Measurements from ENCODE around the gene HYAL2.

HYAL2 gene

DNA sequence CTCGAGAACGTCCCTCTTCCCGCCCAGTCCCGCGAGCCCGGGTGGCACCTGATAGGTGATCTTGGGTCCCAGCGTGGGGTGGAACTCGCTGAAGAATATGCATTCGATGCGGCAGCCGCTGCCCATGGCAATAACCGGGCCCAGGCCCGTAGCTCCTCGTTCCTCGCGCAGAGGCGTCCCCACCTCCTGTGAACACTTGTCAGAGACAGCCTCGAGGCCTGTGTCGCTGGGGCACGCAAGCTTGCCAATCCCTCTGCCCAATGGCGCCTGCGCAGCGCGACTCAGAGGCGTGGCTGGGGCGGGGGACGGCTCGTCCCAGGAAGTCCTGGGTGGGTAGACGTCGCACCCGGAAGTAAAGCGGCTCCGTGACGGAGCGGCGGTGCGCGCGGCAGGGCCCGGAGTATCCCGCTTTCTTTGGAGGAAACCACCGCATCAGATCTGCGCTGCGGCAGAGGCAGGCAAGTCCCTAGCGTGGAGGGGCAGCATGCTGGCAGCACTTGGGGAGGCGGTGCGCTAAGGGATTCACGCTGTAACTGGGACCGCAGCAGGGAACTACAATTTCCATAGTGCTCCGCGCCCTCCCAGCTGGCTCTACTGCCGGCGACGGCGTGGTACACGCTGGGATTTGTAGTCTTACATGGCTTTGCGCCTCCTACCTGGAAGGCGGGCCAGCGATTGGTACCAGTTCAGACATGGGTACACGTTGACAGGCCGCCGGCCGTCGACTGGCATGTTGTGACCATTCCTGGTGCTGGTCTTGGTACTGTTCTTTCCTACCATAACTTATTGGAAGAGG, 28.2 kb upstream of the HYAL2 start, which contains the start of the genes CYB561D2 and NPRL2:
Gene CYB561D2, plus strand, starts transcription at position 336 of the 796 bp plus-strand sequence. CDS start 572 bp downstream, outside the sequence.
Gene NPRL2, minus strand, starts transcription at position 249 of the 796 bp plus-strand sequence. Its CDS starts 123 bp downstream, at position 126.
- in situ Hi-C loops (cut with MboI; ENCODE audit: low sequenced_read_pairs) = no loop called here

DNA sequence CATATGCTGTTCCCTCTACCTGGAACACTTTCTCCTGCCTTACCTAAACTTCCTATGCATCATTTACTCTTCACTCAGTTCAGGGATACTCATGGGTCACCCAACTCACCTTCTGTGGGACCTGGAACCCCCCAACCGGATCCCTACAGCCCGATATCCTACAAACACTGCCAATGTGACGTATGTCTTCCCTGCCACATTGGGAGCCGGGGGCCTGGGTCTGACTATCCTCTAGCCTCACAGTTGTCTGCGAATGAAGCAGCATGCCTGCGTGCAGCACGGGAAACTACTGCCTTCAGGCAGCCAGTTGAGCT, 27.6 kb upstream of the HYAL2 start:
- in situ Hi-C loops (cut with MboI; ENCODE audit: low sequenced_read_pairs) = no loop called here

DNA sequence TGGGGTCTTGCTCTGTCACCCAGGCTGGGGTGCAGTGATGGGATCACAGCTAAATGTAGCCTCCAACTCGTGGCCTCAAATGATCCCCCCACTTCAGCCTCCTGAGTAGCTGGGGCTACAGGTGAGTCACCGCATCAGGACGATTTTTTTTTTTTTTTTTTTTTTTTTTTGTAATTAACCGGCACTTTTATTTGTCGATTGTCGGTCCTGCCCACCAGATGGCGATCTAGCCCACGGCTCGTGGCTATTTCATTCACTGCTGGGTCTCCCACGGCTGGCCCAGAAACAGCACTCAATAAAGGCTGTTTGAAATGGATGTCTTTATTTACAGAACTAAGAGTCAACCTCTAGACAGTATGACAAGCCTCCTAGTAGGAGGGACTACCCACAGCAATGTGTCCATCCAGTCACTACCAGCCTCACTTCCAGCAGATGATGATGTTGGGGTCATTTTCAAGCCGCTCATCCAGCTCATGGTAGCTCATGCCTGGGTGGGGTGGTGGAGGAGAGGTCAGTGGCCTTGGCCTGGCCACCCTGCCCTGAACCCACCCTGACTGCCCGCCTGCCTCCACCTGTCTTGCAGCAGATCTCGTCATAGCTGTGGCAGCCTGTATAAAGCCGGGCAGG, 24.8 kb upstream of the HYAL2 start:
- in situ Hi-C loops (cut with MboI; ENCODE audit: low sequenced_read_pairs) = no loop called here

DNA sequence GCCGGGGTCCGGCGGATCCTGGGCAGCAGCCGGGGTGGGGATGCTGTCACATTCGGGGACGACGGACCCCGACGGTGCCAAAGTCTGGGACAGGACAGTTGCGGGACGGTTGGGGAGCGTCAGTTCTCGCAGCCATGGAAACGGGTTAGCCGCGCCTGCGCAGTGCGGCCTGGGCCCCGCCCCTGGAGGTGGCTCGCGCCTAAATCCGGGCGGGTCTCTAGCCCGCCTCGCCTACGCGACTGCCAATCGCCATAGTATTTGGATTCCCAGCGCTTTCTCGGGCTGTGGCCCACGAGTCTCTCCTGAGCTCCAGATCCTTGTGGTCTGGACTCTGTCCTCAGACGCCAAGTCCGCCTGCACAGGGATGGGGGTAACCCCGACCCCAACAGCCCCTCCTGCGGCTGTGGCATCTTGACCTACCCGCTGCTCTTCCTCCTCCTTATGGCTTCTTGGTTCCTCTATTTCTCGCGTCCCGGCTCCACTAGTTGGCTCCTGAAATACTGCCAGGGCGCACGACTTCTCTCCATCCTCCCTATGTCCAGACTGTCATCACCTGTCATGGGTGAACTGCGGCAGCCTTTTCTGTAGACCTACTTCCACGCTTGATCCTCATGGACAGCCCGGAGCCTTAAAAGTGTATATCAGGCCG, 23.2 kb upstream of the HYAL2 start, which contains the start of gene ZMYND10:
Gene ZMYND10, minus strand, starts transcription at position 147 of the 649 bp plus-strand sequence. CDS start 153 bp downstream, outside the sequence.
- in situ Hi-C loops (cut with MboI; ENCODE audit: low sequenced_read_pairs) = no loop called here

DNA sequence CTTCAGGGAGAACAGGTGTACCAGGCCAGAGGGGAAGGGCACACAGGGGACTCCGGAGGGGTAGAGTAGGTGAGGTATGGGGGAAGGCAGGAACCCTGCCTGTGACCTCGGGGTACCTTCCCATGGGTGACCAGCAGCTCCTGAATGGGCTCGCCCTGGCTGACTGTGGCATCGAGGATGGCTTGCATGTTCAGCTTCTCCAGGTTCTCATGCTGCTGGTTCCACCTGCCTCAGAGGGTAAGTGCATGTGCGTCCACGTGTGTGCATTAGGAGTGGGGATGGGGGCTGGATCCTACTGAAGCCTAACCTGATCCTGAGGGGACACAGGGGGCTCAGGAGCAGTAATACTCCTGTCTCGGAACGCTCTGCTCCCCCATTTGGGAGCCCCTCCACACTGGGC, 22.5 kb upstream of the HYAL2 start:
- in situ Hi-C loops (cut with MboI; ENCODE audit: low sequenced_read_pairs) = no loop called here

DNA sequence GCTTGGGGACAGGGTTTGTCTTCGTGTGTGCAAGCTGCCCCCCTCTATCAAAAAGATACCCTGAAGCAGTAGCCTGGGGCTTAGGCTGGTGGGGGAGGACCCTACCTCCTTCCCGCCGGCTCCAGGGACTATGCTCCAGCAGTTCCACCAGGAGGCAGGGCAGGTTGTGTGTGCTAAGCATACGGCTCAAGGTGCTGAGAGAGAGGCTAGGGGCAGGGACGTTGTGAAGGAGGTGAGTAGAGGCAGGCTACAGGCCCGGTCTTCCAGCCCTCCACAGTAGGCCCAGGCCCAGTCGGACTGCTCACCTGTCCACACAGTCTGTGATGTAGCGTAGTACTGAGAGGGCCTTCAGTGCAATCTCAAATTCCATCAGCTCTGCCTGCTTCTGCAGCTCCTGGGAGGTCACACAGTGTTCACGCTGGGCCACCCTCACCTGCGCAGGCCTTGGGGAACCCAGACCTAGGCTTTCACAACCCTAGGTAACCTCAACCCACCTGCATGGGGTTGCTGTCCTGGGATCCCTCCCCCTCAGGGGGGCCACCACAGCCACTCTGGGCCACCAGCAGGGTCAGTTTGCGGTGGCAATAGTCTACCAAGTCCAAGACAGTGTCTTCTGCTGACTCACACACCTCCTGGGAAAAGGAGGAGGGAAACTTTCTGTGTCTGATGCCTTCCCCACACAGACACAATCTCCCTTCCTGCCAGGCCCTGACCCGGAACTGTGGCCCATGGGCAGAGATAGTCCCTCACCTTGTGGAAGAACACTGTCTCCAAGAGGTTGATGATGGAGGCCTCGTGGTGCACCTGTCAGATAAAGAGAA, 20.5 kb upstream of the HYAL2 start:
- in situ Hi-C loops (cut with MboI; ENCODE audit: low sequenced_read_pairs) = no loop called here

DNA sequence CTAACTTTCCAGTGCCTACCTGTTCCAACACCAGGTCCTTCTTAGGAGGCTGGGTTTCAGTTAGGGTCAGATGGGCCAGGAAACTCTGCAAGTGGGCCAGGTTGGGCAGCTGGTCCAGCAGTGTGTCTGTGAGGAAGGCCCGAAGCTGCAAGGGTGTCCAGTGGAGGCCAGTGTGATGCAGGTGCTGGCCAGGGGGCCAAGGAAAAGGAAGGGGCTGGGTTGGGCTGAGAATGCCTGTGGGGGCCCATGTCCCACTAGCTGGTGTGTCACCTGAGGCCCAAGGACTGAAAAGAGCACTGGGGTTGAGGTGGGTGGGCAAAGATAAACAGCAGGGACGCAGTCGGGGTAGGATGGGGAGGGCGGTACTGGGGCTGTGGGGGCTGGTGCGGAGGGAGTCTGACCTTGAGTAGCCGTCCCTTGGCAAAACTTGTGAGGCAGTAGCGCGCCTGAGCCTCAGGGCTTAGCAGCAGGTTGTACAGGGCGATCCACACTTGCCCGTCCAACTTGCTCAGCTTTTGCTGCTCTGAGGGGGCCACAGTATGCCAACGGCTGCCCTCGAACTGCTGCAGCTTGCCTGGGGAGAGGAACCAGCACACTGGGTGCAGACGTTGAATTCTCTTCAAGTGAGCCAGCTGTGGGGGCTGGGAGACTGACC, 19.6 kb upstream of the HYAL2 start:
- in situ Hi-C loops (cut with MboI; ENCODE audit: low sequenced_read_pairs) = no loop called here

DNA sequence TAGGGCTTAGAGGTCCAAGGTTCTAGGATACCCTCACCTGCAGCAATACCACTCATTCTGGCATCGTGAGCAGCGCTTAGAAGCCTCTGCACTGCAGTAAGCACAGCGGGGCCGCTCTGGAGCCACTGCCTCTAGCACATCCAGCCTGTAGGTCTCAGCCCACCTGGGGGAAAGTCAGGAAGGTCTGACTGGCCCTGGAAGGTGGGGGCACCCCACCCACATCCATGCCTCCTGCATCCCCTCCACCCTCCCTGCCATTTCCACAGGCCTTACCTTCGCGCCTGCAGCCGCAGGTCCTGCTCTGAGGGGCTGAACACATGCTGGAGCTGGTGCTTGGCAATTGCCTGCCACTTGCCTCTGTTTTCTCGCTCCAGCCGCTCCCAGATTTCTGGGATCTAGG, 19.0 kb upstream of the HYAL2 start:
- in situ Hi-C loops (cut with MboI; ENCODE audit: low sequenced_read_pairs) = no loop called here

DNA sequence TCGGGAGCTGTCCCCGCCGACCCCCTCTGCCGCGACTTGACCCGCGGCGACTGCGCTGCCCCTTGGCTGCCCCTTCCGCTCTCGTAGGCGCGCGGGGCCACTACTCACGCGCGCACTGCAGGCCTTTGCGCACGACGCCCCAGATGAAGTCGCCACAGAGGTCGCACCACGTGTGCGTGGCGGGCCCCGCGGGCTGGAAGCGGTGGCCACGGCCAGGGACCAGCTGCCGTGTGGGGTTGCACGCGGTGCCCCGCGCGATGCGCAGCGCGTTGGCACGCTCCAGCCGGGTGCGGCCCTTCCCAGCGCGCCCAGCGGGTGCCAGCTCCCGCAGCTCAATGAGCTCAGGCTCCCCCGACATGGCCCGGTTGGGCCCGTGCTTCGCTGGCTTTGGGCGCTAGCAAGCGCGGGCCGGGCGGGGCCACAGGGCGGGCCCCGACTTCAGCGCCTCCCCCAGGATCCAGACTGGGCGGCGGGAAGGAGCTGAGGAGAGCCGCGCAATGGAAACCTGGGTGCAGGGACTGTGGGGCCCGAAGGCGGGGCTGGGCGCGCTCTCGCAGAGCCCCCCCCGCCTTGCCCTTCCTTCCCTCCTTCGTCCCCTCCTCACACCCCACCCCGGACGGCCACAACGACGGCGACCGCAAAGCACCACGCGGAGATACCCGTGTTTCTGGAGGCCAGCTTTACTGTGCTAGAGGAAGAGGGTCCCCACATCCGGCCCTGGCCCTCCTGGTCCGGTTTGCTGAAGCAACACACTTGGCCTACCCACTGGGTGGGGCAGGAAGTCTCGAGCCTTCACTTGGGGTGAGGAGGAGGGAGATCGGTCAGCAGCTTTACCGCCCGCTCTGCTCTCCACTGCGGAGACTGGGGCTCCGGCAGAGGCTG, 18.1 kb upstream of the HYAL2 start, which contains the start of gene RASSF1:
Gene RASSF1, minus strand, starts transcription at position 389 of the 882 bp plus-strand sequence. Its CDS starts 31 bp downstream, at position 358.
- in situ Hi-C loops (cut with MboI; ENCODE audit: low sequenced_read_pairs) = no loop called here

DNA sequence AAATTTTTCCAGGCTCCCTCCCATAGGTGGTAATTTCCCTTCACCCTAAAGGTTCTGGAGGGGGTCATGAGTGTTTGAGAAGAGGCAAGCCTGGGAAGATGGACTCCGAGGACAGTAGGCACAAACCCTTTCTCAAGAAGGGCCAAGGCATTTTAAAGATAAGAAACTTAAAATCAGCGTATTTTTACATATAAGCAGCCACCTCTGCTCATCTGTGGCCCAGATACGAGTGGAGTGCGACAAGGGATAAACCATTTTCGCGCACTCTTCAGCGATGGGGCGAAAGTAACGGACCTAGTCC, 17.6 kb upstream of the HYAL2 start:
- in situ Hi-C loops (cut with MboI; ENCODE audit: low sequenced_read_pairs) = no loop called here

DNA sequence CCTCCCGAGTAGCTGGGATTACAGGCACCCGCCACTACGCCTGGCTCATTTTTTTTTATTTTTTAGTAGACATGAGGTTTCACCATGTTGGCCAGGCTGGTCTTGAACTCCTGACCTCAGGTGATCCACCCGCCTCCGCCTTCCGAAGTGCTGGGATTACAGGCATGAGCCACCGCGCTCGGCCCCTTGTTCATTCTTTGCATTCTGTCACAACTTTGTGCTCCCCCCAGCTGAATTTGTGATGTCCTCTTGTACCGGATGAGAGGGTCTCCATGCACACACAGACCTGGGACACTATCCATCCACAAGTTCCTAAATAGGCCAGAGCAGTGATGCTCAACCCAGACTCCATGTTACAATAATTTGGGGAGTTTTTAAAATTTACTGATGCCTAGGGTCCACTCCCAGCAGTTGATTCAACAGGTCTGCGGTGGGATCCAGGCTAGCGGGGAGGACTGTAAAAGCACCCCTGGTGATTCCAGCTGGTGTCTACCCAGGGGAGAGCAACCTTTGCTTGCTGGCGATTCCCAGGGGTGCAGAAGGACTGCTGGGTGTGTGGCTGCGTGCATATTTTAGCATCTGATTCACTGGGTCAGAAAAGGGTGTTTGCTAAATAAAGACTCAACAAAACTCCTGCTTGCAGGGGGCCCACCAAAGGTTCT, 17.1 kb upstream of the HYAL2 start:
- in situ Hi-C loops (cut with MboI; ENCODE audit: low sequenced_read_pairs) = no loop called here

DNA sequence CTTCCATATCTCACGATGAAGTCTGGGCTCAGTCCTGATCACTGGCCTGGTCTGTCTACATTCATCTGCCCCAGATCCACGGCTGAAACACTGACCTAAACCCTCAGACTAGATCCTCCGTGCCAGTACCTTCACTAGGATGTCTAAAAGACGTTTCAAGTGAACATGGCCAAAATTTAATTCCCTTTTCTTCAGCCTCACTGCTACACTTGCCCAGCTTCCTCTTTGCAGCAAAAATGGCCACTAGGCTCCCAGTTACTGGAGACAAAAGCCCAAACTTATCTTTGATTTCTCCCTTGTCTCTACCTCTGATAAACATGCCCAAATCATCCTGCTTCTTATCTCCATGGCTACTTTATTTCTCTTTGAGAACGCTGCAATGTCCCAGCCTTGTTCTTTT, 16.4 kb upstream of the HYAL2 start:
- in situ Hi-C loops (cut with MboI; ENCODE audit: low sequenced_read_pairs) = no loop called here

DNA sequence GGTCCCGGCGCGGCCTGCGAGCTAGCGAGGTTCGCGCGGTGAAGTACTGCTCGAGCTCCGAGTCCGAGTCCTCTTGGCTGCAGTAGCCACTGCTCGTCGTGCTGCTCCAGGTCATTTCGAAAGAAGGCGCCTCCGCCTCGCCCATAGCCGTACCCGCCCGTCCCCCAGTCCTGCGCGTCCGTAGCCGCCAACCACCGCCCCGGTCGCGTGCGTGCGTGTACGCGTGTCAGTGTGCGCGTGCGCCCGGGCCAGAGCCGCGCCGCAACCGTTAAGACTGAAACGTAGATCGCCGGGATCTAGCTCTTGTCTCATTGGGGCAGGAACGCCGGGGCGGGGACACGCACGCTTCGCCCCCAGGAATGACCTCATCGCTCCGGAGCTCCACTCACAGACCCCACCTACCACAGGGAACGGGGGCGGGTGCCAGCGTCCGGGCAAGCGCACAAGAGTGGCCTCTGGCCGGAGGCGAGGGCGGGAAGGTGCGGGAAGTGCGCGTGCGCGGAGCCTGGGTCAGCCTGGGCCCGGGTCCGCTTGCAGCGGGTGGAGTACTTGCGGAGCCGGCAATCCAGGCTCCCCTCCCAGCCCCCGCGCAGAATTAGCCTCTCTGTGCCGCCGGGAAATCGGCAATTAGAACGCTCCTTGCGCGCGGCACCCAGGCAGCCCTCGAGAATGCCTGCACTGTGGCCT, 14.8 kb upstream of the HYAL2 start:
- in situ Hi-C loops (cut with MboI; ENCODE audit: low sequenced_read_pairs) = no loop called here

DNA sequence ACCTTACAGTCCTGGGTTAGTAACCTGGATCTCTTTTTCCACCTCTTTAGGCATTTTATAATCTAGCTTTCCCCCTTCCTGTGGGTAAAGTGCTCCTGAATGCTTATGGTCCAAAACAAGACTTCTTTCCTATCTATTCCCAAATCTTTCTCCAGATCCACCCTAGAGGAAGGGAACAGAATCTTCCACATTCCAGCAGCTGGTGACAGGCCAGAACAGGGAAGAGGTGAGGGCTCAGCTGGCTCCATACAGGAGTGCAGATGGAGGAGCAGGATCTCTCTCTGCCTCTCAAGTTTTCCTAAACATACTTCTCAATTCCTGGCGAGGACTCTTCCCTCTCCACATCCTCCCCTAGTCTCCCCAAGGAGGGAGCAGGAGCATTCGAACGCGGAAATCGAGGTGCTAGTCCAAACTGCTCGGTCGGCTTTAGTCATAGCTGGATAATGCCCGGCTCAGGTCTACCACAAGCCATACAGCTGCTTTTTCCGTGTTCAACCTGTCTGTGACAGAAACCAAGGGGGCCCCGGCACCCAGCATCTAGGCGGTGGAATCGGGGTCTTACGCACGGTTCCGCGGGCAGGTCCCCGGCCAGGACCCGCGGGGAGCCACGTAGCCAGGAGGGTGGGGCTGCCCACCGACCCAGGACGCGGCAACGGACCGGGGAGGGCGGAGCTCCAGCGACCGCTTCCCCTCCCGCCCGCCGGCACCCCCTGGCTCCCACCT, 14.1 kb upstream of the HYAL2 start:
- in situ Hi-C loops (cut with MboI; ENCODE audit: low sequenced_read_pairs) = no loop called here

DNA sequence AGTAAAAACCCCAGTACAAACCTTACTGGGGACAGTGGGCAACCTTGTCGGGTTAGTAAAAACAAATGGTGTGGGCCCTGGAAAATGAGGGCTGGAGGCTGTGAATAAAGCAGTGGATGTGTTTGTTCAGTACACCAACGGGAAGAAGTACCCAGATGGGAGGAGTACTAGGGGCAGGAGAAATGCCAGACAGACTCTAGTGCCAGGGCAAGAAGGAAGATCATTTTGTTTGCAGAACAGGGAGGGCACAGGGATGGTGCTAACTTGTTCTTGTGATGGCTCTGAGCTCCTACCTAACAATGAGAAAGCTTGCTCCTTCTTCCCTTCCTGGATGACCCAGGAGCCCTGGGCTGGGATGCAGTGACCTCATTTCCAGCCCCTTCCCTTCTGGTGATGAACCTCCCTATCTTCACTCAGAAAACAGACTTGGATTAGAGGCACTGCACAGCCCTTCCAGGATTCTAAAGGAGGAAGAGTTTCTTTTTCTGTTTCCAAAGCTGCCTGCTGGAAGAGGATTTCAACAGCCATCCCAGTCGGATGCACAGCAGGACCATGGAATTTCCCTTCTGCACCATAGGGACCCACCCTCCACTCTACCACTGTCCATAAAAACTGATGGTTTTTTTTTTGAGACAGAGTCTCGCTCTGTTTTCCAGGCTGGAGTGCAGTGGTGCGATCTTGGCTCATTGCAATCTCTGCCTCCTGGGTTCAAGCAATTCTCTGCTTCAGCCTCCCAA, 12.0 kb upstream of the HYAL2 start:
- in situ Hi-C loops (cut with MboI; ENCODE audit: low sequenced_read_pairs) = no loop called here

DNA sequence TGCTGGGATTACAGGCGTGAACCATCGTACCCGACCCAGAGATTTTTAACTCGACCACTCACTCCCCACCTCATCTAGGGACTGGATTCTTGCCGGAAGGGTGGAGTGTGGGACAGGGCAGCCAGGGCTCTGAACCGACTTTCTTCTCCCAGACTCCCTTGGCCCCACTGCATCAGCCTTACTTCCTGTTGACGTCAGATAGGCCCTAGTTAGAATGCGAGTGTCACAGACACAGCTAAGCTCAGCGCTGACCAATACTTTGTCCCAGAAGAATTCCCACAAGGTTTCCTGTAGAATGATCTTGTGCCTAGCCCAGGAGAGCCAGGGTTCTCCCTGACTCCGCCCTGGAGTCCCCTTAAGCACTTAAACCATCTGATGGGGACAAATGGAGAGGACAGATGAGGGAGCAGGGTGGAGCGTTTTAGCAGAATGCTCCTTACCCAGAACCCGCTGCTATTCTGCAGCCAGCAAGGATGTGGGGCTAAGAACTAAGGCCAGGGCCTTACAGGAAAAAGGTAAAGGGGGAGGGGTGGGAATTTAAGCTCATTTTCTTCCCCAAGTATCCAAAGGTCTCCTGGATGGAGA, 11.3 kb upstream of the HYAL2 start:
- in situ Hi-C loops (cut with MboI; ENCODE audit: low sequenced_read_pairs) = no loop called here
